NCI-H1048 (cell line): ENCODE measurements around the gene GATC.
"Not testable (repeated sequence)": the region's sequence is repeated elsewhere in the genome, so short reads cannot be mapped to it uniquely, and the experiment has no call there.

Experiments
- DNase-seq: peaks from one replicate; lab custom pipeline; 2025; lab: John Stamatoyannopoulos, UW

The GATC gene

GRCh38 chr12:120437735-120438494, 8.3 kb upstream of the GATC start, which contains the start of gene COX6A1:
COX6A1 (plus strand) TSS chr12:120438113; CDS start chr12:120438127, 14 bp downstream.
- peak; percentile 96 for DNase-seq

- no peak for DNase-seq
These were observed 7.6 kb upstream of the GATC start for GRCh38 chr12:120438495-120439198.

GRCh38 chr12:120439646-120440247, 6.5 kb upstream of the GATC start:
- peak; percentile 61 for DNase-seq

- DNase-seq: no peak
These were observed 1.6 kb upstream of the GATC start for GRCh38 chr12:120444676-120445075.

- not testable (repeated sequence) for DNase-seq
These were observed 567 bp downstream of the GATC start for GRCh38 chr12:120446844-120447178.

GRCh38 chr12:120447992-120448391, 1.7 kb downstream of the GATC start:
- DNase-seq: no peak

GRCh38 chr12:120452524-120452923, 6.3 kb downstream of the GATC start:
- not testable (repeated sequence) for DNase-seq

- no peak for DNase-seq
These were observed 7.0 kb downstream of the GATC start for GRCh38 chr12:120453060-120453750.

- DNase-seq: no peak
These were observed 7.7 kb downstream of the GATC start for GRCh38 chr12:120453977-120454376.

- DNase-seq: no peak
These were observed 9.1 kb downstream of the GATC start for GRCh38 chr12:120455302-120455701.

- DNase-seq: no peak
These were observed 10.9 kb downstream of the GATC start for GRCh38 chr12:120457133-120457532.

GRCh38 chr12:120460157-120460556, 13.9 kb downstream of the GATC start:
- DNase-seq: no peak

GRCh38 chr12:120462099-120462640, 15.9 kb downstream of the GATC start:
- DNase-seq: no peak

- no peak for DNase-seq
These were observed 17.5 kb downstream of the GATC start for GRCh38 chr12:120463712-120464111.

GRCh38 chr12:120465756-120466155, 19.5 kb downstream of the GATC start:
- DNase-seq: no peak

- DNase-seq: no peak
These were observed 20.5 kb downstream of the GATC start for GRCh38 chr12:120466560-120467315.

- no peak for DNase-seq
These were observed 21.2 kb downstream of the GATC start for GRCh38 chr12:120467439-120467838.

GRCh38 chr12:120468325-120468820, 22.1 kb downstream of the GATC start:
- DNase-seq: no peak

- DNase-seq: no peak
These were observed 22.7 kb downstream of the GATC start for GRCh38 chr12:120468821-120469449.

GRCh38 chr12:120469450-120470149, 23.4 kb downstream of the GATC start, which contains the start of gene SRSF9:
SRSF9 (minus strand) TSS chr12:120469748; CDS start chr12:120469609, 139 bp downstream.
- peak; percentile 74 for DNase-seq
